Left kidney (tissue), 2 donors: ENCODE results near the gene NOTCH2. TPM values are rescaled to one million over a fixed set of nuclear protein-coding genes. Genes with fewer than 3 reads are reported as not detected.
"Not testable (repeated sequence)": the region's sequence is repeated elsewhere in the genome, so short reads cannot be mapped to it uniquely, and the experiment has no call there.

Experiments
- DNase-seq: peaks from one replicate; pipeline ENCODE4 v3.0.0-alpha.2; 2013
- polyA plus RNA-seq: library from polyadenylated mRNA; unstranded; fragments of 120-200 nt; gene quantifications from one replicate; pipeline ENCODE4 v1.2.1, GENCODE V29; 2013; ENCODE audit not compliant: insufficient read length

Gene NOTCH2
- polyA plus RNA-seq, 1 donor: 172 TPM

DNA sequence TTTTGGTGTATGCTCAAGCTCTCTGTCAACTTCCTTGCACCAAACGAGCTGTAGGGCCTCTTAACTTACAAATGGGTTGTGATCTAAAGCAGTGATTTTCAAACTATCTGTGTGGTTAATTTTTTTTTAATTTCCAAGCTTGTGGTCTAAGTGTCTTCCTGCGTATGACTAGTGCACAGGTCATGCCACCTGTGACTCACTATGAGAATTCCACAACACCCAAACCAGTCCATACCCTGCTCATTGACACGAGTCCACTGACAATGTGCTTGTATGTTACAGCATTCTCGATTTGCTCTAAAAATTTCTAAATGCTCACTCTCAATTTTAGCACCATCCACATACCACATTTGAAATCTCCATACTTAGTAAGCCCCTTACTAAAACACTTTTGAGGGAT is 18.5 kb upstream of the NOTCH2 start:
- DNase-seq: not testable (repeated sequence)

DNA sequence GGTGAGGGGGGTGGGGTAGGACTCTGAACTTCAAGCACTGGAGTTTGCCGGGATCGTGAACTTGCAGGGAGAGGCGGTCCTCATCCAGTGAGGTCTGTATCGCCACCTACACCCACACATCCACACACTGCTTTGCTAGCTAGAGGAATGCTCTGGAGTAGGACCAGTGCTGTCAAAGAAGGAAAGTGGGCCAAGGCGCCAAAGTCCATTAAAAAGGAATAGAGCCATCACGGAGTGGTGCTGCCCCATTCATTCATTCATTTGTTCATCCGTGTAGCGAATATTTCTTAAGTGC is 405 bp upstream of the NOTCH2 start:
- DNase-seq: not testable (repeated sequence)

DNA sequence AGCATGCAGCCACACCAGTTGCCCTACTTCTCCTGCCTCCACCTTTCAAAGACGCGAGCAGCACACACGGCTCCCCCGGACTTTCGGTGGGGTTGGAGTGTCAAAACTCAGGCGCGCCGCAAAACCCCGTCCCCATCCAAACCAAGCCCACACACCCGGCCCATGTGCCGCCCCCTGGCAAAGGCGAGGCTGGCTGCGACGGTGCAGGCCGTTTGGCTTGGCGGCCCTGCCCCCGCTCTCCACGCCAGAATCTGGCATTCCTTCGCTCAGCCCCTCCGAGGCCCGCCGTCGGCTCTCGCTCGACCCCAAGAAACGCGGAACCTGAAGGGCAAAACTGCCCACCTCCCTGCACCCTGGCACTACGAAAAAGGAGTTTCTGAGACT is 787 bp downstream of the NOTCH2 start:
- not testable (repeated sequence) for DNase-seq

DNA sequence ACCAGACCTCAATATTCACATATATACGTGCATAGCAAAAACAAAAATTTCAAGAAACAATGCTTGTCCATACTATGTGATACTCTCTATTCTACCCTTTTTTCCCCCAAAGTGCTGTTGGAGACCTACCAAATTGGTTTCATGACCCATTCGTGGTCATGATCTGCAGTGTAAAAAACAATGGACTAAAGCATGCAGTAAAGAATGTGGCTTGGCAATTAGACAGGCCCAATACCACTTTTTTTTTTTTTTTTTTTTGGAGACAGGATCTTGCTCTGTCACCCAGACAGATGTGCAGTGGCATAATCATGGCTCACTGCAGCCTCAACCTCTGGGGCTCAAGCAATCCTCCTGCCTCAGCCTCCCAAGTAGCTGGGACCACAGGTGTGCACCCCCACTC is 21.3 kb downstream of the NOTCH2 start:
- DNase-seq: not testable (repeated sequence)

DNA sequence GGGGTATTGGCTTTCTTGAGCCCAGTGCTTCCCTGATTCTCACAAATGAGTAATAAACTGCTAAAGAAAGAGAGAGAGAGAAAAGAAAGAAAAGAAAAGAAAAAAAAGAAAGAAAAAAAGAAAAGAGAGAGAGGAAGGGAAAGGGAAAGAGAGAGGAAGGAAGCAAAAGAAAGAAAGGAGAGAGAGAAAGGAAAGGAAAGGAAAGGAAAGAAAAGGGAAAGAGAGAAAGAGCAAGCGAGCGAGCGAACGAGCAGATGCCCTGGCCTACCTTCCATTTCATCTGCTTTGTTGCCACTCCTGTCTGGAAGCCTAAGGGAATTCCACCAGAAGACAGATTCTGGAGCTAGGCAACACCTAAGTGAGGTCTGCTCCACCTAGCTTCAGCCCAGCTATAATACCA is 27.7 kb downstream of the NOTCH2 start:
- DNase-seq: not testable (repeated sequence)

DNA sequence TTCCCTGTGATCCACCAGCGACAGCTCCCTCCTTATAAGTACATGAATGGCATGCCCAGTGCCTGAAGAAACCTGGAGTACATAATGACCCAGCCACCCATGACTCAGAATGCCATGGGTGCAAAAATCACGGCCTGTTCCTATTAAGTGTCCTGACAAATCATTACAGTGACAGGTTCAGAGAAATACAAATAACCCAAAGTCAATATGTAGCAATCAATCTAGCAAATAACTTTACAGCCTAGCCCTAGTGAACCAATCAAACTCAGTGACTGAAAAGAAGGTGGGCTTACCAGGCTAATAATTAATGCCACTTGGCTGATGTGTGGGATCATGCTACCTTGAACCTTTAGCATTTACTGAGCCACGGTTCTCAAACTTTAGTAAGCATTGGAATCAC is 37.2 kb downstream of the NOTCH2 start:
- DNase-seq: not testable (repeated sequence)

DNA sequence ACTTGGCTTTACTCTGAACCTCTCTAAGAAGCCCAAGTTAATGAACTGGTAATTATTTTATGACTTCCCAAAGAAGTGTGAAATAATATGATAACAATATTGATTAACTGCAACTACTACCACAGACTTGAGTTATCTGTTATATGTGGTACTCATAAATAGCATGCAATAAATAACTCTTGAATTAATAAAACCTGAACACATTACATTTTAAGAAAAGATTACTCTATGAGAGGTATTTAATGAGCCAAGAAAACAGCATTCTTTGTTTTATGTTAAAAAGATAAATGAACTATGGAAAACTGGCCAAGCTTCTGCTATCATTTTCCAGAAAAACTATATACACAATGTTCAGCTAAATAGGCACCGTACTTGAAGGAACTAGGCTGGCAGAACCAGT is 45.7 kb downstream of the NOTCH2 start:
- not testable (repeated sequence) for DNase-seq

DNA sequence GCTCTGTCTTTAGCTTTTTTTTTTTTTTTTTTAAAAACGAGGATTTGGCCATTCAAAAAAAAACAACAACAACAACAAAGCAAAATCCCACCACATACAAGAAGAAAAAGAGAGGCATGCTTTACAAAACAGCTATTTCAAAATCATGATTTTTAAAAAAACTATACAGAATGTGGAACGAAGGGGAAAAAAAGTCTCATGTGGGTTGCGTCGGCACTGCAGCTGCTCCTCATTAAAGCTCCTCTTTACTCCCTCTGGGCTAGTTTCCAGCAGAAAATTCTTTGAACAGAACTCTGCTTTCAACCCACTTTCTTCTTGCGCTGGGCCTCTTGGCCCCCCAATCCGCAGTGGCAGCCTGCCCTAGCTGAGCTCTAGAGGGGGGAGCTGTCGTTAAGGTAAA is 54.5 kb downstream of the NOTCH2 start:
- DNase-seq: not testable (repeated sequence)

DNA sequence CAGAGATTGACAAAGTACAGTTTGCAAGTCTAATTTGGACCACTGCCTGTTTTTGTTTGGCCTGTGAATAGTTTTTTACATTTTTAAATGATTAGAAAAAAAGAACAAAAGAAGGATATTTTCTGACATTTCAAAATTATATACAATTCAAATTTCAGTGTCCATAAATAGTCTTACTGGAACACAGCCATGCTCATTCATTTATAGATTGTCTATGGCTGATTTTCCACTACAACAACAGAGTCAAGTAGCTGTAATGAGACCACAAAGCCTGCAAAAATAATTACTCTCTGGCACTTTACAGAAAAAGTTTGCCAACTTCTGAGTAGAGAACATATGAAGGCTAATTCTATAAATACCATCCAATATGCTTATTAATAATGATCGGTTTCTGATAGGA is 61.1 kb downstream of the NOTCH2 start:
- not testable (repeated sequence) for DNase-seq

DNA sequence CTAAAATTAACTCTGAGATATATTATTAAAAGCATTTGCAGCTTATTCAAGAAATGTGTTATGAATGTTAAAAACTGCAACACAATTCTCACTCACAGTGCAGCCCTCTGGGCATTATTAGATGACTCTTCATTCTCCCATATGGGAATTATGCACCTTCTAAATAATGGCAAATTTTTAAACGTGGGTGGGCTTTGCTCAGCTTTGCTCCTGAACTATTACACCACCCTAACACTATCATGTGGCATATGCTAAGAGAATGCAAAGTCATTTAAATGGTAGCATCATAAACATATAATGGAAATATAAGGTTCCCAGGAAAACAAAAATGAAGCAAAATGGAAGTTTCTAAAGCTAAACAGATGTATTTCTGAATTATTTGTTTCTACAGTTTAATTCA is 61.6 kb downstream of the NOTCH2 start:
- not testable (repeated sequence) for DNase-seq

DNA sequence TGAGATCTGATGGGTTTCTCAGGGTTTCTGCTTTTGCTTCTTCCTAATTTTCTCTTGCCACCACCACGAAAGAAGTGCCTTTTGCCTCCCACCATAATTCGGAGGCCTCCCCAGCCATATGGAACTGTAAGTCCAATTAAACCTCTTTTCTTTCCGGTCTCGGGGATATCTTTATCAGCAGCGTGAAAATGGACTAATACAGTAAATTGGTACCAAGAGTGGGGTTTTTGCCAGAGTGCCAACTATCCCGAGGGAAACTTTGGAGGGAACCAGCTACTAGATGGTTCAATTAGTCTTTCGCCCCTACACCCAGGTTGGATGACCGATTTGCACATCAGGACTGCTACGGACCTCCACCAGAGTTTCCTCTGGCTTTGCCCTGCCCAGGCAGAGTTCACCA is 68.4 kb downstream of the NOTCH2 start:
- not testable (repeated sequence) for DNase-seq

DNA sequence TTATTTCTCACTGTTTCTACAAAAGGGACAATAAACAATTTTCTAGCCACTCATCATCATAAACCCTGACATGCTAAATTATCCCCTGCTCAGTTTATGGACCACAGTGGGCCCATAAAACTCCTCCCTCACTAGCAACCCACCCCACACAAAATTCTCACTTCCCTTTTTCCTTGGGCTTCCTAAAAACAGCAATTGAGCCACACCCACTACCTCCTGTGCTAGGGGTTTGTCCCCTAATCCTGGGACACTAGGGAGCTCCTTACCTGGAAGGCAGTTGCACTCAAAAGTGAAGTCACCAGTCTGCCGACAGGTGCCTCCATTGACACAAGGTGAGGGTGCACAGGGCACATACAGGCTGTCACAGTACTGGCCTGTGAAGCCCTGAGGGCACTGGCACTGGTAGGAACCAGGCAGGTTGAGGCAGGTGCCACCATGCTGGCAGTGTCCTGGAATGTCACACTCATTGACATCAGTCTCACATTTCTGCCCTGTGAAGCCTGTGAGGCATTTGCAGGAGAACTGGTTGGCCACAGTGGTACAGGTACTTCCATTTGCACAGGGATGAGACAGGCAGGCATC is 72.6 kb downstream of the NOTCH2 start:
- DNase-seq: not testable (repeated sequence)

DNA sequence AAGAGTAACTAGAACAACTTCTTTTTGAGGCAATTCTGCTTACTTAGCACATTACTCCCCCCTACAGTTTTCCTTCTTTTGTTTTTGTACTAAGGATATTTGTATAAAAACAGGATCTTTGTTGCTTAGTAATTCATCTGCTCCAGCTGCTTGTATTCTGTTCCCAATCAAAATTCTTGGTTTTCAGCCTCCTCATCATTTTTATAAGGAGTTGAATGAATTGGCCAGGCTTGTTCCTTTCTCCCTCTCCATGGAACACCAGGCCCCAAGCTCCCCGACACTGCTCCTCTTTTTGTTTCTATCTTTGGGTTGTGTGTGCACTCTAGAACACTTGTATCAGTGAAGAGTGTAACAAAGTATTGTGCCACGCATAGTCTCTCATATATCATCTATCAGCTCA is 73.5 kb downstream of the NOTCH2 start:
- DNase-seq: not testable (repeated sequence)

DNA sequence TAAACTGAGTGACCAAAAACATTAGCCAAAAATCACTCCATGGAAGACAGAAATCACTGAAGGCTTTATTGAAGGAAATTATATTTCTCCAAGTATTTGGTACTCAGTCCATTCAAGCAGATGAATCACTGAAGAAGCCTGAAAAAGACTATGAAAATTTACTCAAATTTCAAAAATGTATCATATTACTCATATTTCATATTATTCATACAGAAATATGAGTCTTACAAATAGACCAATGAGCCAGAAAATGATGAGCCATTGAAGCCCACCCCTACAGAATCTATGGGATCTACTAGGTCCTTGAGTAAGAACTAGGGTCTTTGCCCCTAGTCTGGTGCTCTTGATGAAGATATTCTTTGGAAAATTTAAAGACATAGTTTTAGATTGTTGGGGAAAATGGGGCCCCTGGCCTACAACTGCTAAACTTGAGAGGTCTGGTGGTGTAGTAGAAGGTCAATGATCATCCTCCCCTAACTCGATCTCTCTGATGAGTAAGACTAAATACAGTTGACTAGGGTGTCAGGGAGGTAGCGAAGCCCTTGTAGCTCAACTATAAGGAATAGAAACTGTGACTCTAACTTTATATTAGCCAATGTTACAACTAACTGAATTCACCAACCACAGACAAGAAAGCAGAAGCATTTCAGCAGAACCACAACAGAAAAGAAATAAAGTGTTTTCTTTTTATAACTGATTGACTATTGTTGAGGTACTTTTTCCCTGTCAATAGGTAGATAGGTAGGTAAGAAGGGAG is 81.0 kb downstream of the NOTCH2 start:
- DNase-seq: no peak

DNA sequence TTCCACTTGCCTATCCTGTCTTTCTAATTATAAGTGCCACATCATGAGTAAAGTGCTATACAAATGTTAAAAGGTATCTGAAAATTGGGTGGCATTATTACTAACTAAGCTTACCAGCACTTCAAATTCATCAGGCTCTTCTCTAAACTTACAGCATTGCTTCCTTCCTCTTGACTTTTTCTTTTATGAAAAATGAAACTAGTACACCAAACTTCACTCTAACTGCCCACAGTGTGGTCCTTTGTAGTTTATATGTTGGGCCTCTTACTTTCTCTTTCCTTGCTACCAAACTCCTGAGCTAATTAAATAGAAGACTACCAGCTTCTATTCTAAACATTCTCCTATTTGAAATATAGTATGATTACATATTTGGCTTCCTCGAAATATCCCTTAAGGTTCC is 81.8 kb downstream of the NOTCH2 start:
- DNase-seq: no peak

DNA sequence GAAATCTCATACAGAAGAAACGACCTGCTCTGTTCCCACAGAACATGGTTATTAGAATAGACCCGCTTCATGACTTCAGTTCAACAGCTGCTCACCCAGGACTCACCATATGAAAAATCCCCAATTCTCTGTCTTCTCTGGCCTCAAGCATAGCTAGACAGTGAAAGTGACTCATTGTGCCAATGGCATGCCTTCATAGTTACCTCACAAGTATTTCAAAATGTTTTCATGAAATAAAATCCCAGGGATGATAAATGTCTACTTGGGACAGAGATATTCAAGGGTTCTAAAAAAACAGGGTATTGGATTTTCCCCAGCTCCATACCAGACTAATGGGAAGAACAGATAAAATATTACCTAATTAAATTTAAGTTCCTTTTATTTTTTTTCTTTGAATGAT is 82.3 kb downstream of the NOTCH2 start:
- no peak for DNase-seq

DNA sequence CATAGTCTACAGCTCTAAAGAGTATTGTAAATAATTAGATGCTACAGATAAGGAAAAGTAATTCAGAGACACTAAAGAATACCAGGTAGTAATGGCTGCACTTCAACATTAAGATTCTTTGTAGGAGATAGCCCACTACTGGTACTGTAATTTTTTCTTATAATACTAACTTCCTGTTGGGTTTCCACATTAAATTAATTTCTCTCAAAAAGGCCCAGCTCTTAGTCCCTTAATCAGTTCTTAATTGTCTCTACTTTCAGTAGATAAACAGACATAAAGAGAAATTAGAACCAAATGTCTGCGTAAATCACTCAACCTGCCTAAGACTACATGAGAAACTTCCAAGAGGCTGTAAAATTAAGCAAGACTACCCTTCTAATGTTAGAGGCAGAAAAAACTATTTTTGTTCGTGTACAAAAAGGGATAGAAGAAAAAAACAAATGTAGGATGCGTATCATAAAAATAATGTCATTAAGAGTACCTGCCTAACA is 83.4 kb downstream of the NOTCH2 start:
- no peak for DNase-seq

DNA sequence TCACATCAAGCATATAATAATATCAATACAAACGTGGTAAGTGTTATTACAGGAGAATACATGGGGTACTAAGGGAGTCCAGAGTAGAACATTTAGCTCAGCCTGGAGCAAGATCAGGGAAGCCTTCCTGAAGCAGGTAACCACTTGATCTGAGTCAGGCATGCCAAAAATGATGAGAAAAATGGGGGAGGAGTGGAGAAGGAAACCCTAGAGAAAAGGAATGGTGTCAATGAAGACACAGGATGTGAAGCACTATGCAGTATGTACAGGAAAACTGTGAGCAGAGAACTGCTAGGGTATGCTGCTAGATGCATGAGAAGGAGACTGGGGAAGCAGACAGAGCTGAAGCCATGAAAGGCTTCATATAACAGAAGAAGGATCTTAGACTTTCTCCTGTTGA is 84.7 kb downstream of the NOTCH2 start:
- no peak for DNase-seq

DNA sequence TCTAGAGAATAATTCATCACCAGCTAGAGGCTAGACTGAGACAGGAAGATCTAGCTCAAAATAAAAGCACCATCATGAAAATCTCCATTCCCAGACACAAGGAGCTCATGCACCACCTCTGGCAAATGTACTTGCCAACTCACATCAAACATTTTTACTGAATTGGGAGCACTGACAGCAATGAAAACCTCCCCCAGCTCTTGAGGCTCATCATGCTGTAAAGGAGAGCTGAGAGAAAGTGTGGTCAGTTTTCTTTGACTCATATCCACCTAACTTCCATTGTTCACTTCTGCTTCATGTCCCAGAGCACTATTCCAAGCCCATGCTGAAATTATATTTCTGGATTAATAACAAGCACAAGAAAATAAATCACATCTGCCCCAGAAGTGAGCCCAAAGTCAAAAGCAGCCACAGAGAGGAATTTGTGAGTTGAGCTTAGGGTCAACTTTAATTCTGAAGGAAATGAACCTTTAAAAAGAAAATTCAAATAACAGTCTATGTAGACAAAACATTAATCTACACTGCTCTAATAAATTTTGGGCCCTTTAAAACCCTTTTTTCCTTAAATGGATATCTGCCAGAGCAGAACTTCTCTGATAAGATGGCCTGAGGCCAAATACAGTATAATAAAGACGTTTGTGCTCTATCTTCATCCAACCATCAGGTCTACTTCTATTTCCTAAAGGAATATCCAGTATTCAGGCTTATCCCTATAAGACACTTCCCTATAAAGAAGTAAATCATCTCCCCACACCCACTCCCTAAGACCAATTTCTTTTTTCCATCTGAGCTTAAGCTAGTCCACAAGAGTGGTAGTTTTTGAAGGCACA is 87.3 kb downstream of the NOTCH2 start:
- peak; percentile 68 for DNase-seq

DNA sequence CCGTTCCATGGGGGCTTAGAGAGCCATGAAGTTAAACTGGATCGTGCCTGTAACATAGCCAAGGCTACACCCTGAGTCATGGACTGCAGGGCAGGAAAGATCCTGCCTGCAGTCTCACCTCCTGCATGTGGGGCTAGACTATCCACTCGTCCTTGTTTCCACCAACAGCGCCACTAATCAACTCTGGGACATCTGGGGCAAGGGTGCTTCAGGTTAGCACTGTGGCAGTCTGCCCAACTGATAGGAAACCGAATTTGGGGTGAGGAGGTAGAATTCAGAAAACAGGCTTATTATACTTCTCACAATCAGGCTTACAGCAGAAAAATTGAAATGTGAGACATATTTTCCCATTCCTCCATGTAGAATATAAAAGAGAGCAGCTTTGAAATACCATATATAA is 88.0 kb downstream of the NOTCH2 start:
- no peak for DNase-seq

DNA sequence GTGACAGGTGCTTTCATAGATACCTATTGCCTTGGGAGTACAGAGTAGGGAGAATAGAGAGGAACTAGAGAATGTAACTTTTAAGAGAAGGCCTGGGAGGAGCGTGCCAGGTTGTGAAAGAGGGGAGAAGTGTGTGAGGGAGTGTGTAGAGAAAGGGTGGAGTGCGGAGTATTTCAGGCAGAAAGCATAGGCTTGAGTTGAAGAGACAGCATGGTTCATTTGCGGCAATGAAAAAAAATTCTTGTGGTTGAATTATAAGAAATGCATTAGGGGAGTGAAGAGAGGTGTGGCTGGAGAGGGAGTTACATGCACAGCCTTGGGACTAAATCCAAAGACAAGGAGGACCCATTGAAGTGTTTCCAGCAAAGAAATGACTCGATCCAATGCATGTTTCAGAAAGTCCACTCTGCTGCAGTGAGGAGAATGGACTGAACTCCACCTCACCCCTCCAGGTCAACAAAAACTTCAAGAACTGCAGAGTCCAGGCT is 91.4 kb downstream of the NOTCH2 start:
- no peak for DNase-seq

DNA sequence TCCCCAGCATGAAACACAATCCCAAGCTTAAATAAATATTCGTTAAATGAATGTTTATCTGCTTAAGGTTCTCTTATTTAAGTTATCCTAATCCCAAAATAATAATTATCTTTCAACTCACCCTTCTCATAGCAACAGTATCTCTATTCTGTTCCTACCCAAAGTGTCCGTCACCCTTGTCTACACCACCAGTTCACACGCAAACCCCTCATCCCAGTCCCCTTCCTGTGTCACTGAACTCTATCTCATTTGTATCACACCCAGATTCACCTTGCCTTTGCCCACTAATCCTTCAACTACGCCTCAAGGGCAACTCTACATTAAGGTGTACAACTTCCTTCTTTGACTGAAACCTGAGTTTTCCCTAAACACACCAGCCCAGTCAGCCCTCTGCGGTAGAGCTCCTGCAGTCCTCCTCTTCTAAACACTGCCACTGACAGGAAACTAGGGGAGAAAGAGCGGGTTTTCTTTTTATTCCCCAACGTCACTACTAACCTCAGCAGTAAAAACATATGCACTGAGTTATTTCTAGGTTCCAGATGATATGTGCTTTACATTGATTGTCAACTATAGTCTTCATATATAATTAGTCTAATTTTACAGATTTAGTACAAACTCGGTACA is 92.2 kb downstream of the NOTCH2 start:
- not testable (repeated sequence) for DNase-seq
